Naive thymus-derived CD4-positive, alpha-beta T cell (primary cell): ENCODE data around the gene DNAJB12. TPM values are rescaled to one million over a fixed set of nuclear protein-coding genes. Genes with fewer than 3 reads are reported as not detected.
"Not testable (repeated sequence)": the region's sequence is repeated elsewhere in the genome, so short reads cannot be mapped to it uniquely, and the experiment has no call there.

Experiments
- ATAC-seq: fragments of 150-1000 bp; cut with Tn5 transposase; 2 replicates; pipeline ENCODE4 v1.10.0; 2021; ENCODE audit warnings: mild to moderate bottlenecking, moderate library complexity
- CTCF ChIA-PET: fragments of 350-600 bp; sonication (Branson Sonifier 250); formaldehyde crosslinking; loops from one replicate; lab custom pipeline; 2021; ENCODE audit warnings: antibody characterized with exemption; lab: Charles Lee
- POLR2A ChIA-PET: fragments of 350-600 bp; sonication (Branson Sonifier 250); formaldehyde crosslinking; loops from one replicate; lab custom pipeline; 2021; ENCODE audit warnings: antibody characterized with exemption, inconsistent platforms; lab: Charles Lee
- DNase-seq, 9 donors: peaks; one replicate each; pipeline versions ENCODE4 v3.0.0 to v3.0.0-alpha.2; 2020 to 2022; ENCODE audit warnings: mixed read lengths in 1 of 9
- H3K27ac ChIP-seq: one replicate; pipeline ENCODE4 v1.7.0; 2013; ENCODE audit warnings: mild to moderate bottlenecking, low read depth, low read length, moderate library complexity
- H3K27me3 ChIP-seq, 2 donors: one replicate each; pipeline ENCODE4 v1.7.0; 2013; ENCODE audit warnings: low read length in 2 of 2, mild to moderate bottlenecking in 2 of 2, moderate library complexity in 2 of 2; ENCODE audit not compliant: control insufficient read depth in 2 of 2, insufficient read depth in 2 of 2
- H3K36me3 ChIP-seq, 3 experiments: 1 replicate in 2 of 3; 2 replicates in 1 of 3; pipeline ENCODE4 v1.7.0; 2013; ENCODE audit warnings: low read length in 3 of 3, mild to moderate bottlenecking in 3 of 3, moderate library complexity in 1 of 3; ENCODE audit not compliant: insufficient read depth in 3 of 3, control insufficient read depth in 2 of 3
- H3K4me1 ChIP-seq, 2 donors: one replicate each; pipeline ENCODE4 v1.7.0; 2013; ENCODE audit warnings: low read length in 2 of 2, mild to moderate bottlenecking in 2 of 2, moderate library complexity in 1 of 2; ENCODE audit not compliant: control insufficient read depth in 2 of 2, insufficient read depth in 2 of 2
- H3K4me3 ChIP-seq: 2 replicates; pipeline ENCODE4 v1.7.0; 2013; ENCODE audit warnings: mild to moderate bottlenecking, low read length
- H3K9me3 ChIP-seq, 3 experiments: 1 replicate in 2 of 3; 2 replicates in 1 of 3; pipeline ENCODE4 v1.7.0; 2013; ENCODE audit warnings: low read length in 3 of 3; ENCODE audit not compliant: control insufficient read depth in 2 of 3
- H3K27ac Mint-ChIP-seq, 9 donors: one replicate each; pipeline ENCODE4 v1.8.0; 2020 to 2022; ENCODE audit warnings: mixed read lengths in 9 of 9, mild to moderate bottlenecking in 8 of 9, moderate library complexity in 5 of 9, inconsistent platforms in 2 of 9
- H3K27me3 Mint-ChIP-seq, 5 donors: one replicate each; pipeline ENCODE4 v1.8.0; 2021 to 2022; ENCODE audit warnings: mixed read lengths in 5 of 5, mild to moderate bottlenecking in 1 of 5
- H3K36me3 Mint-ChIP-seq, 5 donors: one replicate each; pipeline ENCODE4 v1.8.0; 2020 to 2022; ENCODE audit warnings: mixed read lengths in 5 of 5, mild to moderate bottlenecking in 3 of 5, inconsistent platforms in 1 of 5
- H3K4me1 Mint-ChIP-seq, 7 donors: one replicate each; pipeline ENCODE4 v1.8.0; 2020 to 2022; ENCODE audit warnings: mixed read lengths in 7 of 7, mild to moderate bottlenecking in 3 of 7, inconsistent platforms in 1 of 7
- H3K4me3 Mint-ChIP-seq, 10 donors: one replicate each; pipeline ENCODE4 v1.8.0; 2020 to 2022; ENCODE audit warnings: mild to moderate bottlenecking in 10 of 10, mixed read lengths in 10 of 10, moderate library complexity in 6 of 10, inconsistent platforms in 2 of 10
- H3K9me3 Mint-ChIP-seq, 11 donors: one replicate each; pipeline ENCODE4 v1.8.0; 2020 to 2022; ENCODE audit warnings: mixed read lengths in 11 of 11, mild to moderate bottlenecking in 4 of 11, inconsistent platforms in 1 of 11, moderate library complexity in 1 of 11
- intact Hi-C, 2 donors: fragments of 100-400 bp; cut with micrococcal nuclease; formaldehyde crosslinking; loops; one replicate each; pipeline ENCODE4 v1.15.1; 2023
- polyA plus RNA-seq, 2 donors: library from polyadenylated mRNA; unstranded; fragments of 300-500 nt; fragmentation: Illumina TruSeq; gene quantifications; one replicate each; pipeline ENCODE4 v1.2.3, GENCODE V29; 2021
- total RNA-seq, 6 experiments: library from RNA in 5 of 6; stranded (reverse) in 5 of 6; gene quantifications; 1 replicate in 5 of 6; 2 replicates in 1 of 6; pipeline ENCODE4 v1.2.3 and lab custom pipeline; 2021 to 2026

The DNAJB12 gene
- total and polyA plus RNA-seq, 7 experiments from 2014 or later = 17.6 to 40.5 (median 27.6) TPM

- Mint-ChIP-seq H3K4me3 (peak overlapping the region in 5 of 10 donors; percentile 8 to 89 (median 81)), H3K27me3 (no peaks in the 10 kb centered on the region), H3K9me3 (peaks cover 0 to 5% (median 0%) of the 10 kb centered on the region in 11 donors), H3K27ac (peak overlapping the region; percentile 97 to 100 (median 99)), H3K4me1 (peaks cover 16 to 65% (median 57%) of the 10 kb centered on the region in 7 donors), H3K36me3 (peaks cover 0 to 9% (median 0%) of the 10 kb centered on the region in 5 donors)
- Histone ChIP-seq H3K27ac (peak overlapping the region; percentile 80), H3K4me1 (peaks cover 30 to 32% of the 10 kb centered on the region in 2 donors), H3K9me3 (no peaks in the 10 kb centered on the region), H3K36me3 (no peaks in the 10 kb centered on the region), H3K27me3 (no peaks in the 10 kb centered on the region), H3K4me3 (no peak overlapping the region)
- ChIA-PET CTCF (interaction anchor here (0.6 kb wide), 1 partner anchor 15 kb away, joined by 4 read pairs; no protein-coding TSS in a partner anchor), POLR2A (interaction anchor here (1.1 to 4.6 kb wide), 5 partner anchors 11 to 39 kb away, joined by 3 to 68 read pairs (median 12); no protein-coding TSS in a partner anchor)
- DNase-seq (no peak), ATAC-seq (no peak)
- intact Hi-C loops = loop anchor here in 1 of 2 donors (10.0 kb wide), 1 partner anchor 554 kb away; no protein-coding TSS in a partner anchor
These were observed 55.9 kb downstream of the DNAJB12 start for GRCh38 chr10:72298592-72299519.

DNA sequence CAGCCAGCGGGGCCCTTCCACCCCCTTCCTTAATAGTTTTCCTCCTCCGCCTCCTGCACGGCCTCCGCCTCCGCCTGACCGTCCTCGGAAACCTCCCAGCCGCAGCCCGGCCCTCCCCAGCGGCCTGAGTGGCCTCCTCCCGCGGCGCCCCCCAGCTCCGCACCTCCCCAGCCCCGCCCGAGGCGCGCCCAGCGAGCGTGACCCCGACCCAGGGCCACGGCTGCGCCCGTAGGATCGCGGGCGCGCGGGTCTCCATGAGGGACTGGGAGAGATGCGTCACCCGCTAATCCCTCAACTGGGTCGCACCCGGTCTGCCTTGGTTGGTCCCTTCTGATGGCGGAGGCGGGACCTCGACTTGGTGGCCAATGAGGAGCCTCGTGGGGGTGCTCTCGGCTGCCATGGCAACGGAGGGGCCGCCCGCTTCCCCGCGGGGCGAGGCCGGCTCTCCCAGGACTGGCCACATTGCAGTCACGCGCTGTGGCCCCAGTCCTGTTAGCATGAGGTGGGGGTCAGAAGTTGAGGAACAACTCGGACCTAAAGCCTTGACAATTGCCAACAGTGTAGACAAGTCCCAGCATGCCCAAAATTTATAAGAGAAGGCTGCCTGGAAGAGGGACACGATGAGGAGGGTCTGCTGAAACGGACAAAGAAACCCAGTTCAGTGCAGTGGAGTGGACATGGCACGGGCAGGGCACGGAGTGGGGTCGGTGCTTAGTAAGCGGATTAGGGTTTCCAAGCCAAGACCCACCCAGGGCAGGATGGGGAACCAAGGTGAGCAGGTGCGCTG is 56.7 kb downstream of the DNAJB12 start:
- Histone ChIP-seq H3K9me3 (no peaks in the 10 kb centered on the region), H3K4me3 (peak overlapping the region; percentile 69), H3K27me3 (no peaks in the 10 kb centered on the region), H3K36me3 (no peaks in the 10 kb centered on the region), H3K4me1 (peaks cover 30 to 31% of the 10 kb centered on the region in 2 donors), H3K27ac (peak overlapping the region; percentile 80)
- ATAC-seq (peak; percentile 76), DNase-seq (peak; percentile 68 to 90 (median 78))
- H3K4me3 Mint-ChIP-seq = peak overlapping the region; percentile 81 to 89 (median 85)
- H3K4me1 Mint-ChIP-seq = peaks cover 20 to 61% (median 56%) of the 10 kb centered on the region in 7 donors
- H3K27ac Mint-ChIP-seq = peak overlapping the region; percentile 97 to 100 (median 99)
- H3K9me3 Mint-ChIP-seq = peaks cover 0 to 5% (median 0%) of the 10 kb centered on the region in 11 donors
- ChIA-PET CTCF (interaction anchor here (0.8 to 1.5 kb wide), 6 partner anchors 19 to 38 kb away, joined by 3 to 7 read pairs (median 6); partner anchors contain the start of gene DDIT4), POLR2A (interaction anchor here (0.7 to 6.4 kb wide), 20 partner anchors 9 to 219 kb away, joined by 3 to 93 read pairs (median 7); partner anchors contain the start of genes ANAPC16, ASCC1 and DDIT4)
- intact Hi-C loops = loop anchor here (1.0 to 10.0 kb wide), 11 partner anchors 13 to 553 kb away; partner anchors contain the start of gene DDIT4 (in 1 of the 2)
- no peaks in the 10 kb centered on the region for H3K27me3 Mint-ChIP-seq
- peaks cover 0 to 12% (median 0%) of the 10 kb centered on the region in 5 donors for H3K36me3 Mint-ChIP-seq

GRCh38 chr10:72297281-72297804 is 57.4 kb downstream of the DNAJB12 start:
- Mint-ChIP-seq H3K27ac (peak overlapping the region; percentile 97 to 100 (median 99)), H3K36me3 (peaks cover 0 to 12% (median 0%) of the 10 kb centered on the region in 5 donors), H3K27me3 (no peaks in the 10 kb centered on the region), H3K9me3 (peaks cover 0 to 5% (median 0%) of the 10 kb centered on the region in 11 donors), H3K4me1 (peaks cover 26 to 67% (median 63%) of the 10 kb centered on the region in 7 donors), H3K4me3 (peak overlapping the region; percentile 81 to 89 (median 85))
- peak; percentile 88 for ATAC-seq
- Histone ChIP-seq H3K27me3 (no peaks in the 10 kb centered on the region), H3K9me3 (no peaks in the 10 kb centered on the region), H3K36me3 (no peaks in the 10 kb centered on the region), H3K27ac (peak overlapping the region; percentile 80), H3K4me3 (peak overlapping the region; percentile 69), H3K4me1 (peaks cover 30 to 37% of the 10 kb centered on the region in 2 donors)
- ChIA-PET POLR2A (interaction anchor here (0.7 to 6.4 kb wide), 22 partner anchors 10 to 218 kb away, joined by 3 to 93 read pairs (median 5); partner anchors contain the start of genes ANAPC16, ASCC1 and DDIT4), CTCF (interaction anchor here (0.8 to 1.5 kb wide), 6 partner anchors 19 to 39 kb away, joined by 3 to 7 read pairs (median 6); partner anchors contain the start of gene DDIT4)
- peak; percentile 80 to 98 (median 97) for DNase-seq
- intact Hi-C loops = loop anchor here (1.0 to 10.0 kb wide), 11 partner anchors 12 to 553 kb away; partner anchors contain the start of gene DDIT4 (in 1 of the 2)

GRCh38 chr10:72296829-72297280 is 57.9 kb downstream of the DNAJB12 start:
- ChIA-PET POLR2A (interaction anchor here (0.7 to 6.4 kb wide), 20 partner anchors 10 to 218 kb away, joined by 3 to 93 read pairs (median 7); partner anchors contain the start of genes ANAPC16, ASCC1 and DDIT4), CTCF (interaction anchor here (0.8 to 1.5 kb wide), 6 partner anchors 20 to 39 kb away, joined by 3 to 7 read pairs (median 6); partner anchors contain the start of gene DDIT4)
- H3K4me3 Mint-ChIP-seq = peak overlapping the region; percentile 81 to 89 (median 85)
- not testable (repeated sequence) for DNase-seq, ATAC-seq, H3K9me3 ChIP-seq, H3K36me3 ChIP-seq, H3K4me3 ChIP-seq, H3K27me3 Mint-ChIP-seq, H3K9me3 Mint-ChIP-seq, H3K27me3 ChIP-seq
- peak overlapping the region; percentile 97 to 100 (median 99) for H3K27ac Mint-ChIP-seq
- H3K36me3 Mint-ChIP-seq = peaks cover 0 to 12% (median 0%) of the 10 kb centered on the region in 5 donors
- peaks cover 30 to 72% (median 66%) of the 10 kb centered on the region in 7 donors for H3K4me1 Mint-ChIP-seq
- intact Hi-C loops = loop anchor here (1.0 to 10.0 kb wide), 11 partner anchors 12 to 552 kb away; partner anchors contain the start of gene DDIT4 (in 1 of the 2)
- H3K27ac ChIP-seq = peak overlapping the region; percentile 80
- peaks cover 30 to 40% of the 10 kb centered on the region in 2 donors for H3K4me1 ChIP-seq

DNA sequence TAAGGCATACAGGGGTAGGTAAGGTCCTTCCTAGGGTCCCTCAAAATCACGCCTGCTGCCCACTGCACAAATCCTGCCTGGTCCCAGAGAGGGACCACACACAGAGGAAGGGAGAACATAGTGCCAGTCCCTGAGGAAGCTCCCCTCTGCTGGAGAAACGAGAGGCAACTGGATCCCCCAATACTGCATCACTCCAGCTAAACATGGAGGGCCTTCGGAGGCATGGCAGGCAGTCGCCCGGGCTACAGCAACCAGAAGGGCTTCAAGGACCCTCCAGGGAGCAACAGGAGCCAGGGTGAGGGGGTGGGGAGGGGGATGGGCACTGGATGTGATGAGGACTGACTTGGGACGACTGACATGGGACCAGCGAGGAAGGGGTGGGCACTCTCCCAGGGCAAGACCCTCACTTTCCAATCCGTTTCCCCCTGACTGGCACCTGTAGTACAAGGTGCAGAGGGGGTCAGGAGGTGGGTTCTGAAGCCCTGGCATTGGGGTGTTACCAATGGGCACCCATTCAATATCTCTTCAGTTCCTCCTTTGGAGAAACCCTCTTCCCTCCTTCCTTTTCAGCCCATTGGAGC is 59.3 kb downstream of the DNAJB12 start:
- Mint-ChIP-seq H3K36me3 (peaks cover 0 to 12% (median 0%) of the 10 kb centered on the region in 5 donors), H3K27ac (peak overlapping the region; percentile 93 to 100 (median 98)), H3K27me3 (no peaks in the 10 kb centered on the region), H3K9me3 (peaks cover 0 to 5% (median 0%) of the 10 kb centered on the region in 11 donors), H3K4me3 (peak overlapping the region in 7 of 10 donors; percentile 29 to 73 (median 52)), H3K4me1 (peaks cover 41 to 80% (median 70%) of the 10 kb centered on the region in 7 donors)
- Histone ChIP-seq H3K36me3 (no peaks in the 10 kb centered on the region), H3K9me3 (no peaks in the 10 kb centered on the region), H3K4me3 (no peak overlapping the region), H3K4me1 (peaks cover 33 to 52% of the 10 kb centered on the region in 2 donors), H3K27ac (peak overlapping the region; percentile 80), H3K27me3 (no peaks in the 10 kb centered on the region)
- ChIA-PET POLR2A (interaction anchor here (1.2 to 6.4 kb wide), 3 partner anchors 8 to 24 kb away, joined by 3 to 93 read pairs (median 68); partner anchors contain the start of gene DDIT4), CTCF (no interaction called here)
- no peak for ATAC-seq
- no peak for DNase-seq
- intact Hi-C loops = loop anchor here in 1 of 2 donors (10.0 kb wide), 1 partner anchor 551 kb away; no protein-coding TSS in a partner anchor
